Measurements from ENCODE around the gene RHOBTB3.

Gene RHOBTB3

GRCh38 chr5:95743877-95744276 is 12.7 kb downstream of the RHOBTB3 start:
- H3K27me3 ChIP-seq = no peaks in the 10 kb centered on the region
- H3K9me3 ChIP-seq = no peaks in the 10 kb centered on the region; the same call in 1 of the 2 replicates
- DNase-seq = no peak
- H3K4me1 ChIP-seq = peaks cover 14% of the 10 kb centered on the region; the same call in 1 of the 2 replicates
- no peak overlapping the region for H3K4me3 ChIP-seq (ENCODE audit: low read depth, low read length)
- peaks cover 48% of the 10 kb centered on the region for H3K36me3 ChIP-seq
- TF ChIP-seq CTCF (IDR thresholded peaks at IDR 0.05; ENCODE audit: low read depth, low read length) = no peak

- Histone ChIP-seq H3K4me1 (peaks cover 12% of the 10 kb centered on the region; the same call in 1 of the 2 replicates), H3K27me3 (no peaks in the 10 kb centered on the region), H3K9me3 (no peaks in the 10 kb centered on the region; the same call in 1 of the 2 replicates), H3K36me3 (peaks cover 55% of the 10 kb centered on the region), H3K4me3 (ENCODE audit: low read depth, low read length) (no peak overlapping the region)
- no peak for TF ChIP-seq CTCF (IDR thresholded peaks at IDR 0.05; ENCODE audit: low read depth, low read length)
- no peak for DNase-seq
Observed at GRCh38 chr5:95746194-95746593, 15.1 kb downstream of the RHOBTB3 start.

- H3K36me3 ChIP-seq = peaks cover 61% of the 10 kb centered on the region
- no peak for TF ChIP-seq CTCF (IDR thresholded peaks at IDR 0.05; ENCODE audit: low read depth, low read length)
- peaks cover 12% of the 10 kb centered on the region; the same call in 1 of the 2 replicates for H3K4me1 ChIP-seq
- no peaks in the 10 kb centered on the region for H3K27me3 ChIP-seq
- H3K4me3 ChIP-seq (ENCODE audit: low read depth, low read length) = no peak overlapping the region
- no peaks in the 10 kb centered on the region; the same call in 1 of the 2 replicates for H3K9me3 ChIP-seq
- DNase-seq = no peak
Observed at GRCh38 chr5:95746722-95747679, 15.9 kb downstream of the RHOBTB3 start.

- Histone ChIP-seq H3K9me3 (no peaks in the 10 kb centered on the region; the same call in 1 of the 2 replicates), H3K36me3 (peaks cover 68% of the 10 kb centered on the region), H3K27me3 (no peaks in the 10 kb centered on the region), H3K4me1 (peaks cover 12% of the 10 kb centered on the region; the same call in 1 of the 2 replicates), H3K4me3 (ENCODE audit: low read depth, low read length) (no peak overlapping the region)
- no peak for TF ChIP-seq CTCF (IDR thresholded peaks at IDR 0.05; ENCODE audit: low read depth, low read length)
- no peak for DNase-seq
Observed at GRCh38 chr5:95748133-95748532, 17.0 kb downstream of the RHOBTB3 start.

GRCh38 chr5:95754545-95754944 is 23.4 kb downstream of the RHOBTB3 start:
- no peak overlapping the region for H3K4me3 ChIP-seq (ENCODE audit: low read depth, low read length)
- no peaks in the 10 kb centered on the region; the same call in 1 of the 2 replicates for H3K4me1 ChIP-seq
- H3K9me3 ChIP-seq = no peaks in the 10 kb centered on the region
- no peak for TF ChIP-seq CTCF (IDR thresholded peaks at IDR 0.05; ENCODE audit: low read depth, low read length)
- DNase-seq = no peak
- H3K36me3 ChIP-seq = peaks cover 64% of the 10 kb centered on the region
- no peaks in the 10 kb centered on the region for H3K27me3 ChIP-seq

GRCh38 chr5:95759005-95759404 is 27.9 kb downstream of the RHOBTB3 start:
- Histone ChIP-seq H3K27me3 (no peaks in the 10 kb centered on the region), H3K4me3 (ENCODE audit: low read depth, low read length) (no peak overlapping the region), H3K9me3 (no peaks in the 10 kb centered on the region), H3K36me3 (peaks cover 43% of the 10 kb centered on the region), H3K4me1 (peaks cover 23% of the 10 kb centered on the region)
- no peak for TF ChIP-seq CTCF (IDR thresholded peaks at IDR 0.05; ENCODE audit: low read depth, low read length)
- DNase-seq = no peak
